ENCODE measurements around the gene SLU7. TPM values are rescaled to one million over a fixed set of nuclear protein-coding genes. Genes with fewer than 3 reads are reported as not detected.

SLU7 gene
- 84.8 and 96.5 TPM in 2 replicates for total RNA-seq

GRCh38 chr5:160418561-160419457 lies at the start of gene SLU7:
SLU7 (minus strand) TSS chr5:160419081; CDS start chr5:160415294, 3,787 bp downstream.
- peak; percentile 98 for DNase-seq

GRCh38 chr5:160468363-160468975 lies 49.6 kb upstream of the SLU7 start:
- DNase-seq: no peak

DNA sequence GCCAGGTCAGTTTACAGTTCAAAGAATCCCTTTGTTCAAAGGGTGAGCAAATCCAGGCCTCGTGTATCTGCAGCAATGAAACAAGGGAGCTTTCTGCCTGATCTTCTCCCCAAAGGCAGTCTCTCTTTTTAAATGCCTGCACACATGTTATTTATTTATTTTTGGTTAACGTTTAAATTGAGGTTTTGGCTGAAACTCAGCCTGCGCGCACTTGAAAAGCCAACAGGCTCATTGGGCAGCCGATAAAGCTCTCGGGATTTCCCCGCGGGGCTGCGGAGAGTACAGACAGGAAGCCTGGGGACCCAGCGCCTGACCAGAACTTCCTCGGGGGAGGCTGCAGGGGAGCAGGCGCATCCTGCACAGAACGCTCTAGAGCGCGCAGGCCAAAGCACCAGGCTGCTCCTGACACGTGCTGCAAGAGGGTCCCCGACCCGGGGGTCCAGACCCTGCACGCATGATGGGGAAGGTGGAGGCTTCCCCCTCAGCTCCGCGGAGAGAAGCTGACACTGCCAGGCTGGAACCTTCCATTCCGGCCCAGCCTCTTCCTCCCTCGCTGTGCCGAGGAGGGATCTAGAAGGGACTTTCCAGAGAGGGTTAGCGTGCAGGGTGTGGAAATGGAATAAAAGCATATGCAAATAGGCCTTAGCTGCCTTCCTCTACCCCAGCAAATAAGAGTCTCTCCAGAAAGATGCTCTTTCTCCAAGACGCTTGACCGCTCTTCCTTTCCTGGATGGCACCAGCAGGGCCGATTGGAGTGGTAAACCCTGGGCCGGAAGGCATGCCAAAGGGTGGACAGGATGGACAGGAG lies 48.9 kb upstream of the SLU7 start:
- DNase-seq: peak; percentile 90

DNA sequence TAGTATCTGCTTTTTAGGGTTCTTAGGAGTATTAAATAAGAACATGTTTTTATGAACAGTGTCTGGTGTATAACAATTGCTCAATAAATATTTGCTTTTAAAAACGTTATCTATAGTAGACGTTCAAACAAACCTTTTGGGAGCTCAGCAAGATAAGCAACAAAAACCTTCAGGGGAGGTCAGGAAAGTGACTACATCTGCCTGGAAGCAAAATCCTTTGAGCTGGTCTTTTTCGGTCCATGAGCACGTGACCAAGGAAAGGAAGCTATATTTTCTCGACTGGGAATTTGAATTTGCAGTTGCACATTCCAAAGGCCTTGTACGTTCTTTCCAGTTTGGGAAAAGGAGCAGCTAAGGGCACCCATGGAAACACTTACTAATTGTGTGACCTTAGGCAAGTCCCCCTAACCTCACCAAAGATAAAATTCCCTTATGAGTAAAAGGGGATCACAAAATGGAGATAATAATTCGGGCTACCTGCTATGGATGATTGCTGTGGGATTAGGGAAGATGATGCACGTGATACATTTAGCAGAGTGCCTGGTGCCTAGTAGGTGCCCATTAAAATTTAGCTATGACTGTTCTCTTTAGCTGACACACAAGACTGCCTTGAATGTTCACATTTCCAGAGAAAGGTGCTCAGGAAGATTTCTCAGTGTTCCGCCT lies 48.1 kb upstream of the SLU7 start:
- DNase-seq: peak; percentile 53

- DNase-seq: no peak
These were observed 47.2 kb upstream of the SLU7 start for GRCh38 chr5:160466116-160466515.

- DNase-seq: no peak
These were observed 45.6 kb upstream of the SLU7 start for GRCh38 chr5:160464466-160464797.

DNA sequence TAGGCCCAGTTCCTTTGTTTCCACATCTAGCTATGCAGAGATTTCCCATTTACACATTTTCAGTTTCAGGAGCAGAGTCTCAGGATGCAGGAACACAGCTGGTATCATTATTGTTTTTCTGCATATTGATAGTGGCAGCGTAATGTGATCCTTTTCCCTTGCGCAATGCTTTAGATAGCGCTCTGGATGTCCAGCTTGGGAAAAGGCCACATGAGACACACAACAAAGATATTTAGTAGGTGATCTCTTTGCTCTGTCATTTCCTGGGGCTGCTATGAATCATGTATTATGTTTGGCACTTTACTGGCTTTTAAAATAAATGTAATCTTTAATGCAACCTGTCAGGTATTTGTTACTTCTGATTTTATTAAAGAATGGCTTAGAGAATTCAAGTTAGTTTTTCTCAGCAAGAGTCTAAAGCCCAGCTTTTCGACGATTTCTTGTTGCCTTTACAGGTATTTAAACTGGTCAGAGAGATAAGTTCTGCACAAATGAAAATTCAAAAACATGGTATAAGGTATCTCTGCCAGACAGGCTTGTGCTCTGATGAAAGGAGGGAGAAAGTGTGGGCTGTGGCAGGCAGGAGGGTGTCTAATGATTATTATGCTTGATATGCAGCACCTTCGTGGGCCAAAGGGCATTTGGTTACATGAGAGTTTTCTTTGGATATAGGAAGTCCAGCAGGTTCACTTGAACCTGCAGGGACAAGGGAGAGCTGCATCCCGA lies 45.0 kb upstream of the SLU7 start:
- peak; percentile 79 for DNase-seq

GRCh38 chr5:160463227-160463626 lies 44.3 kb upstream of the SLU7 start:
- DNase-seq: no peak

GRCh38 chr5:160462167-160462566 lies 43.3 kb upstream of the SLU7 start:
- no peak for DNase-seq

GRCh38 chr5:160461378-160461777 lies 42.5 kb upstream of the SLU7 start:
- no peak for DNase-seq

- no peak for DNase-seq
These were observed 41.6 kb upstream of the SLU7 start for GRCh38 chr5:160460377-160461049.

- no peak for DNase-seq
These were observed 40.2 kb upstream of the SLU7 start for GRCh38 chr5:160458806-160459800.

DNA sequence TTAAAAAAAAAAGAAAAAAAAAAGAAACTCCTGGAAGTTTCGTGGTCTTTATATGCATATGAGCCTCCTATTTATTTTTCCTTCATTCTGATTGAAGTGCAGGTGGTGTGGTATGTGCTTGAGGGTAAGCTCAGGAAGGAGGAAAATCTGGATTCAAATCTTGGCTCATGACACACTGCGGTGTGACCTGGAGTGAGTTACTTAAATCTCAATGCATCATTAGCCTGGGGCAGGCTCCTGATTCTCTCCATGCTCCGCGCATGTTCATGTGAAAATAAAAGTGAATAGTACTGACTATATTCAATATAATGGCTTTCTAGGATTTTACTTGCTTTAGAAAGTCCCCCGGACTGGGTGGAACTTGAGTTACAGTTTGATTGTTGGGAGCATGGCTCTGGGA lies 38.4 kb upstream of the SLU7 start:
- DNase-seq: no peak

DNA sequence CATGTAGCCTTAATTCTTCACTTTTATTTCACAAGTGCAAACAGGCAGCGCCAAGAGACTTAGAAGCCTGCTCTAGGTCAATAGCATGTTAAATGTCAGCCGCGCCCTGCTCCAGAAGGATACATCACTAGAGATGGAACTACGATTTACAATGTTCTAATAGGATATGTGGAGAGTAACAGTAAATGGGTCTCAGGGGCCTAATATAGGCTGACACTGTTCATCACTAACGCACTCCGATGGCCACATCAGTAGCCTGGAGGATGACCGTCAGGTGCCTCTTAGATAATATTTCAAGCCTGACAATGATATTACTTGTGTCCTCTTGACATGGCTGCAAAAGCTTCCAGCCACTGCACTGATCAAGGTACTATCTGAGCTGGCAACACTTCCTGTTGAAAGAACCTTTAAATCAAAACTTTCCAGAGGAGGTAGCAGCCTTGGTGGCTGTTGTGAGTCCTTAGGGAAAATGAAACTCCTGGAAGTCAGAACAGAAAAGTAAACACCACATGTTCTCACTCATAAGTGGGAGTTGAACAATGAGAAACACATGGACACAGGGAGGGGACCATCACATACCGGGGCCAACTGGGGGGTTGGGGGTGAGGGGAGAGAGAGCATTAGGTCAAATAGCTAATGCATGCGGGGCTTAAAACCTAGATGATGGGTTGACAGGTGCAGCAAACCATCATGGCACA lies 37.7 kb upstream of the SLU7 start:
- DNase-seq: no peak

DNA sequence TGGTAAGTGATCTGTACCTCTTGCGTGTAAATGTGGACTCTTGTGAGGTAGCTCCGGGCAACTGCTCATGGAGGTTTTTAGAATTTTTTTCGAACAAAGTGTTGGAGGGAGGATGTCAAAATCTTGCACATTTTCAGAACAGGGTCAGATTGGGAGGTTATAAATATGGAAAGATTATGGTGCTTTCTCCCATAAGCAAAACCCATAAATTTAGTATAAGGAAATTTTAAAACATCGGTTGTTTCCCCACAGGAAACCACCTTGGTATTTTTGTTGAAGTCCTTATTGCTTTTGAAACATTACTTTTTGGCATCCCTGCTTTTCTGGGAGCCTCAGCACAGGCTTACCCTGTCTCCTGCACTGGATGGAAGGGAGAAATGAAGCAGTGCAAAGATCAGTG lies 36.7 kb upstream of the SLU7 start:
- no peak for DNase-seq

DNA sequence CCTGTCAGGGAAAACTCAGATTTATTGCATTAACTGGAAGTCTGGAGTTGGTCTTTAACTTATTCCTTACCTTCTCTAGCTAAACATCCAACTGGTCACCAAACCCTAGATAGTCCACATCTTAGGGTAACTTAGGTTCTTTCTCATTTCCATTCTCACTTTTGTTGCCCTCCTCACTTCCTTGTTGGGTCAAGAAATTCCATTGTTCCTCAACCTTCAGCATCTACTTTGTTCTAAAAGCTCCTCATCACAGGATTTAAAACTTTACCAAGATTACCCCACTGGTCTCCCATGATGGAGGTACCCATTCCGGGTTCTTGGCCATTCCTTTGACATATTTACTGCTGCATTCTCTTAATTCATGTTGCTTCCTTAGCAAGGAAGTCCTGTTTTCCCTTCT lies 34.9 kb upstream of the SLU7 start:
- DNase-seq: no peak

- no peak for DNase-seq
These were observed 33.9 kb upstream of the SLU7 start for GRCh38 chr5:160452795-160453194.

GRCh38 chr5:160452036-160452435 lies 33.2 kb upstream of the SLU7 start:
- peak; percentile 18 for DNase-seq

DNA sequence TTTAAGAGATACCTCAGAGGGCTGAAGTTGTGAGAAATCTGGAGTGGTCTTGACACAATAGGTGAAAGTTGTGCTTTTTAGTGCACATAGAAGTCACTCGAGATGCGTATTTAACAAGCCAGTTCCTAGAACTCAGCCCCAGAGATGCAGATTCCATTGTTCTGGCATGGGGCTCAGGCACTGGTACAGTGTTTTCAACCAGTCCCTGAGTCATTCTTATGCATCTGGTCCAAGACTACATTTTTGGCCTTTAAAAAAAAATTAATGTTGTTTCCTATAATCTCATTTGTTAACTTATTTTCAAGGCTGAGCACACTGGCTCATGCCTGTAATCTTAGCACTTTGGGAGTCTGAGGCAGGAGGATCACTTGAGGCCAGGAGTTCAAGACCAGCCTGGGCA lies 32.4 kb upstream of the SLU7 start:
- DNase-seq: peak; percentile 41

Data from dermis blood vessel endothelial cell (primary cell).